Lung (tissue), 12 donors: Measurements from ENCODE around the gene EBLN1. TPM values are rescaled to one million over a fixed set of nuclear protein-coding genes. Genes with fewer than 3 reads are reported as not detected.

Experiments
- ATAC-seq: fragments of 200-7000 bp; cut with Tn5 transposase; one replicate; pipeline ENCODE4 v1.9.1; 2020; ENCODE audit warnings: moderate number of reproducible peaks; ENCODE audit not compliant: insufficient read depth, low FRiP score
- DNase-seq, 3 donors: peaks; one replicate each; pipeline ENCODE4 v3.0.0-alpha.2; 2013 to 2017
- H3K27ac ChIP-seq, 2 donors: one replicate each; pipeline ENCODE4 v1.5.1; 2013; ENCODE audit warnings: mild to moderate bottlenecking in 2 of 2, moderate library complexity in 2 of 2, control low read depth in 1 of 2, inconsistent platforms in 1 of 2, low read depth in 1 of 2, low read length in 1 of 2
- H3K27me3 ChIP-seq, 3 donors: one replicate each; pipeline ENCODE4 v1.5.1; 2013; ENCODE audit warnings: low read length in 2 of 3; ENCODE audit not compliant: control insufficient read depth in 3 of 3, insufficient read depth in 3 of 3
- H3K36me3 ChIP-seq, 4 donors: one replicate each; pipeline ENCODE4 v1.5.1; 2013; ENCODE audit warnings: low read length in 4 of 4, mild to moderate bottlenecking in 1 of 4, moderate library complexity in 1 of 4; ENCODE audit not compliant: control insufficient read depth in 4 of 4, insufficient read depth in 4 of 4
- H3K4me1 ChIP-seq, 5 donors: one replicate each; pipeline ENCODE4 v1.5.1; 2013; ENCODE audit warnings: low read length in 5 of 5, mild to moderate bottlenecking in 2 of 5, moderate library complexity in 1 of 5; ENCODE audit not compliant: control insufficient read depth in 5 of 5, insufficient read depth in 5 of 5
- H3K4me3 ChIP-seq: one replicate; pipeline ENCODE4 v1.5.1; 2013; ENCODE audit warnings: mild to moderate bottlenecking, control low read depth, moderate library complexity
- H3K9ac ChIP-seq, 2 donors: one replicate each; pipeline ENCODE4 v1.5.1; 2013; ENCODE audit warnings: low read length in 2 of 2, control low read depth in 1 of 2; ENCODE audit not compliant: insufficient read depth in 1 of 2
- H3K9me3 ChIP-seq, 4 donors: one replicate each; pipeline ENCODE4 v1.5.1; 2013; ENCODE audit warnings: low read length in 3 of 4, mild to moderate bottlenecking in 1 of 4, moderate library complexity in 1 of 4; ENCODE audit not compliant: control insufficient read depth in 4 of 4, insufficient read depth in 3 of 4
- CTCF ChIP-seq: IDR thresholded peaks from 2 replicates; pipeline ENCODE4 v1.5.1; 2012; ENCODE audit warnings: mild to moderate bottlenecking; ENCODE audit errors: control extremely low read depth, extremely low read depth
- whole genome bisulfite sequencing, 2 donors: extraction: QIAGEN DNeasy Blood & Tissue Kit; methylation state at CpG; one replicate each; pipeline ENCODE4 v1.1.7; 2013; 5-methylcytosine and 5-hydroxymethylcytosine counted together
- polyA plus RNA-seq, 2 donors: library from polyadenylated mRNA; stranded (reverse); fragments of 200-250 nt; gene quantifications; one replicate each; pipeline ENCODE4 v1.2.1, GENCODE V29; 2013
- total RNA-seq, 2 donors: library from RNA; depleted of rRNA in 1 of 2; stranded (reverse); fragments of >200 nt in 1 of 2; gene quantifications; one replicate each; pipeline ENCODE4 v1.2.1, GENCODE V29; 2014 to 2021
- donor health status: control.
- donor health status: control.
- donor health status: Bipolar disorder and iron deficiency.
- donor health status: healthy.
- donor health status: DM: yes; HTN: yes; CAD: no.

The EBLN1 gene
- total and polyA plus RNA-seq, 4 donors: not detected

GRCh38 chr10:22231260-22231659 lies 13.4 kb upstream of the EBLN1 start:
- H3K9me3 ChIP-seq: no peaks in the 10 kb centered on the region
- H3K27ac ChIP-seq: no peak overlapping the region
- peaks cover 0 to 5% (median 0%) of the 10 kb centered on the region in 3 donors for H3K27me3 ChIP-seq
- TF ChIP-seq CTCF: no peak
- WGBS, 2 donors: 86 to 93% methylated on average over 1 of the region's 1 CpG
- DNase-seq (no peak), ATAC-seq (no peak)
- no peak overlapping the region for H3K4me3 ChIP-seq
- H3K36me3 ChIP-seq: no peaks in the 10 kb centered on the region
- H3K9ac ChIP-seq: no peak overlapping the region
- H3K4me1 ChIP-seq: peaks cover 0 to 11% (median 0%) of the 10 kb centered on the region in 5 donors

- no peak overlapping the region for H3K27ac ChIP-seq
- DNase-seq (peak; percentile 73 to 94 (median 93)), ATAC-seq (no peak)
- TF ChIP-seq CTCF: no peak
- peaks cover 0 to 11% (median 0%) of the 10 kb centered on the region in 5 donors for H3K4me1 ChIP-seq
- no peaks in the 10 kb centered on the region for H3K36me3 ChIP-seq
- no peaks in the 10 kb centered on the region for H3K9me3 ChIP-seq
- 1% methylated on average over 20 of the region's 20 CpGs for WGBS, 2 donors
- peaks cover 0 to 5% (median 0%) of the 10 kb centered on the region in 3 donors for H3K27me3 ChIP-seq
- no peak overlapping the region for H3K4me3 ChIP-seq
- peak overlapping the region in 1 of 2 donors; percentile 93 for H3K9ac ChIP-seq
Observed at GRCh38 chr10:22230158-22230833, 12.5 kb upstream of the EBLN1 start.

- Histone ChIP-seq H3K36me3 (no peaks in the 10 kb centered on the region), H3K4me3 (no peak overlapping the region), H3K9ac (peak overlapping the region; percentile 60 to 93), H3K4me1 (peaks cover 0 to 11% (median 0%) of the 10 kb centered on the region in 5 donors), H3K27ac (peak overlapping the region in 1 of 2 donors; percentile 9), H3K9me3 (no peaks in the 10 kb centered on the region), H3K27me3 (peaks cover 0 to 5% (median 0%) of the 10 kb centered on the region in 3 donors)
- no peak for ATAC-seq
- peak in 2 of 3 donors; percentile 56 to 78 for DNase-seq
- WGBS, 2 donors: 4 to 9% methylated on average over 6 of the region's 6 CpGs
- TF ChIP-seq CTCF: no peak
Observed at GRCh38 chr10:22229802-22230157, 12.0 kb upstream of the EBLN1 start.
